ENCODE data around the gene DRD4. TPM values are rescaled to one million over a fixed set of nuclear protein-coding genes. Genes with fewer than 3 reads are reported as not detected.

DRD4 gene
- total RNA-seq, 1 donor from 2014 or later = 0.63 TPM

DNA sequence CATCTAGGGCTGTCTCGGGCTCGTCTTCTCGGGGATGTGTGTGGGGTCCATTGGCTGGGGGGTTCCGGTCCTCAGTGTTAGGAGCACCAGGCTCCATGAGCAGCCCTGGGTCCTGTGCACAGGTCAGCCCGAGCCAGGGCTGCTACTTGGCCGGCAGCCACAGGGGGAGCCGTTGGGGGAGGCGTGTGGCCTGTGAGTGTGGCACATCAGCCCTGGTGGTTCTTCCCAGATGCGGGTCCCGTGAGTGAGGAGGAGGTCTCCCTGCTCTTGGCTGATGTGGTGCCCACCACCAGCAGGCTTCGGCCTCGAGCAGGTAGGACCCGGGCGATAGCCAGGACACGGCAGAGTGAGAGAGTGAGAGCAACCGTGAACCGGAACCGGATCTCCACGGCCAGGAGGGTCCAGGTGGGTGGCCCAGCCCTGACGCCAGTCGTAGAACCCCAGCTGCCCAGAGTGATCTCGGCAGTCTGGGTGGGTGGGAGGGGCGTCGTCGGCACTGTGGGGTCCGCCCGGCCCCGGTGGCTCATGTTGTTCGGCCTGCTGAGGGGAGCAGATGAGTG lies 39.8 kb upstream of the DRD4 start:
- H3K36me3 Mint-ChIP-seq (ENCODE audit: low read depth) = peaks cover 9% of the 10 kb centered on the region
- no peaks in the 10 kb centered on the region for H3K4me1 Mint-ChIP-seq
- no peaks in the 10 kb centered on the region for H3K9me3 Mint-ChIP-seq
- H3K27ac Mint-ChIP-seq (ENCODE audit: unreplicated experiment) = no peak overlapping the region
- DNase-seq (ENCODE audit: low read depth, low spot score) = no peak
- H3K4me3 Mint-ChIP-seq = no peak overlapping the region
- TF ChIP-seq, protein P1, sequence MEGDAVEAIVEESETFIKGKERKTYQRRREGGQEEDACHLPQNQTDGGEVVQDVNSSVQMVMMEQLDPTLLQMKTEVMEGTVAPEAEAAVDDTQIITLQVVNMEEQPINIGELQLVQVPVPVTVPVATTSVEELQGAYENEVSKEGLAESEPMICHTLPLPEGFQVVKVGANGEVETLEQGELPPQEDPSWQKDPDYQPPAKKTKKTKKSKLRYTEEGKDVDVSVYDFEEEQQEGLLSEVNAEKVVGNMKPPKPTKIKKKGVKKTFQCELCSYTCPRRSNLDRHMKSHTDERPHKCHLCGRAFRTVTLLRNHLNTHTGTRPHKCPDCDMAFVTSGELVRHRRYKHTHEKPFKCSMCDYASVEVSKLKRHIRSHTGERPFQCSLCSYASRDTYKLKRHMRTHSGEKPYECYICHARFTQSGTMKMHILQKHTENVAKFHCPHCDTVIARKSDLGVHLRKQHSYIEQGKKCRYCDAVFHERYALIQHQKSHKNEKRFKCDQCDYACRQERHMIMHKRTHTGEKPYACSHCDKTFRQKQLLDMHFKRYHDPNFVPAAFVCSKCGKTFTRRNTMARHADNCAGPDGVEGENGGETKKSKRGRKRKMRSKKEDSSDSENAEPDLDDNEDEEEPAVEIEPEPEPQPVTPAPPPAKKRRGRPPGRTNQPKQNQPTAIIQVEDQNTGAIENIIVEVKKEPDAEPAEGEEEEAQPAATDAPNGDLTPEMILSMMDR (conservative IDR thresholded peaks at IDR 0.05) = peak; percentile 39
- H3K27me3 Mint-ChIP-seq (ENCODE audit: low read depth) = no peaks in the 10 kb centered on the region

DNA sequence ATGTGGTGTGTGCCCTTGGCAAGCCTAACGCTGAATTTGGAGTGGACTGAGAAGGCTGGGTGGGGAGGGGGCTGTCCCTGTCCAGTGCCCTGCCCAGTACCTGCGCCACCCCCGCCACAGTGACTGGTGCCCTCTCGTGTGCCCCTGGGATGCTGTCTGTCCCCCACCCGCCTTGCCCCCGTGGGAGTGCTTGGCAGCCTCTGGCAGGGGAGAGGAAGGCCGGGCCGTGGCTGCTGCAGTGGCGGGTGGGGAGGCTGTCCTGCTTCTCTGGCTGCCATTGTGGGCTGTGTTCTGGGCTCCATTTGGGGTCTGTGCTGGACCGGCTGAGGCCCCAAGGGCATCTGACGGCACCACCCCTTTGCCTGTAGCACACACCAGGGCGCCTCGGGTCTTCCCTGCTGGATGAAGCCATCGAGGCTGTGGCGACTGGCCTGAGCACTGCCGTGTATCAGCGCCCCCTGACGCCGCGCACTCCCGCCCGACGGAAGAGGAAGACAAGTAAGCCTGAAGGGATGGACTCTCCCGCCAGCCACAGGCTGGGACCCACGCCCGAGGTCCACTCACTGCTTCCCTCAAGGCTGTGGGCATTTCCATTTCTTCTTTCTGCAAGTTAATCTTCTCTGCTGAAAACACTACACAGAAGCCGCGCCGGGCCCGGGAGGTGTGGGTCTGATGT lies 38.9 kb upstream of the DRD4 start:
- no peak for DNase-seq (ENCODE audit: low read depth, low spot score)
- no peaks in the 10 kb centered on the region for H3K4me1 Mint-ChIP-seq
- TF ChIP-seq, protein P1 (conservative IDR thresholded peaks at IDR 0.05) = no peak
- H3K27ac Mint-ChIP-seq (ENCODE audit: unreplicated experiment) = no peak overlapping the region
- H3K9me3 Mint-ChIP-seq = no peaks in the 10 kb centered on the region
- no peaks in the 10 kb centered on the region for H3K27me3 Mint-ChIP-seq (ENCODE audit: low read depth)
- H3K4me3 Mint-ChIP-seq = no peak overlapping the region
- H3K36me3 Mint-ChIP-seq (ENCODE audit: low read depth) = peaks cover 7% of the 10 kb centered on the region

DNA sequence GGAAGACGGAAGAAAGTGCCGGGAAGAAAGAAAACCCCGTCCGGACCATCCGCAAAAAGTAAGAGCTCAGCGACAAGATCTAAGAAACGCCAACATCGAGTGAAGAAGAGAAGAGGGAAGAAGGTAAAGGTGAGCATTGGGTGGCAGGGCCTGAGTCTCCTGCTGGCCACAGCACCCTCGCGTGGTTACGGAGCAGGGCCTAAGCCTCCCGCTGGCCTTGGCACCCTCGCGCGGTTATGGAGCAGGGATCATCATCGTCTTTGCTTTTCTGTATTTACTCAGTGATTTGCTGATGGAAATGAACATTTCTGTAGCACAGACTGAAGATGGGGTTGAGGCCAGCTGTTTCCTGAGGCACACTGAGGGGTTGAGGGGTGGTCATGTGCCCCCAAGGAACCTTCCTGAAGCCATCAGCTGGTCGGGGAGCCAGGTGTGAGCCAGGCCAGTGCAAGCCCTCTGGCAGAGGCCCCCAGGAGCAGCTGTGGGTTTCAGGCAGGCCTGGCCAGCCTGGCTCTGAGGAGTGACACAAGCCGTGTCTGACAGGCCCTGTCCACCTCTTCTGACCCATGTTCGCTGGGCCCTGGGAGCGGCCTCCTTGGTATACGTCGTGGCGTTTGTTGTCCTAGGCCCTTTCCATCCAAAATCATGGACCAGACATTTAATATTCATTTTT lies 35.4 kb upstream of the DRD4 start:
- H3K27me3 Mint-ChIP-seq (ENCODE audit: low read depth) = no peaks in the 10 kb centered on the region
- no peak for DNase-seq (ENCODE audit: low read depth, low spot score)
- H3K27ac Mint-ChIP-seq (ENCODE audit: unreplicated experiment) = no peak overlapping the region
- no peak overlapping the region for H3K4me3 Mint-ChIP-seq
- H3K9me3 Mint-ChIP-seq = no peaks in the 10 kb centered on the region
- H3K4me1 Mint-ChIP-seq = no peaks in the 10 kb centered on the region
- TF ChIP-seq, protein P1 (conservative IDR thresholded peaks at IDR 0.05) = no peak
- H3K36me3 Mint-ChIP-seq (ENCODE audit: low read depth) = peaks cover 10% of the 10 kb centered on the region

DNA sequence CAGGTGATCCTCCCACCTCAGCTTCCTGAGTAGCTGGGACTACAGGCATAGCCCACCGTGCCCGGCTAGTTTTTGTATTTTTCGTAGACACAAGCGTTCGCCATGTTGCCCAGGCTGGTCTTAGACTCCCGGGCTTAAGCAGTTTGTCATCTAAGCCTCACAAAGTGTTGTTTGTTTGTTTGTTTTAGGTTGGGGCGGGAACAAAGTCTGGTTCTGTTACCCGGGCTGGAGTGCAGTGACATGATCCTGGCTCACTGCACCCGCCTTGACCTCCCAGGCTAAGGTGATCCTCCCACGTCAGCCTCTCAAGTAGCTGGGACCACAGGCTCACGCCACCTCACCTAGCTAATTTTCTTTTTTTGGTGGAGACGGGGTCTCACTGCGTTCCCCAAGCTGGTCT lies 33.9 kb upstream of the DRD4 start:
- no peak for DNase-seq (ENCODE audit: low read depth, low spot score)
- TF ChIP-seq, protein P1 (conservative IDR thresholded peaks at IDR 0.05) = no peak
- no peaks in the 10 kb centered on the region for H3K4me1 Mint-ChIP-seq
- H3K36me3 Mint-ChIP-seq (ENCODE audit: low read depth) = peaks cover 8% of the 10 kb centered on the region
- H3K27ac Mint-ChIP-seq (ENCODE audit: unreplicated experiment) = no peak overlapping the region
- no peaks in the 10 kb centered on the region for H3K27me3 Mint-ChIP-seq (ENCODE audit: low read depth)
- H3K4me3 Mint-ChIP-seq = no peak overlapping the region
- no peaks in the 10 kb centered on the region for H3K9me3 Mint-ChIP-seq

DNA sequence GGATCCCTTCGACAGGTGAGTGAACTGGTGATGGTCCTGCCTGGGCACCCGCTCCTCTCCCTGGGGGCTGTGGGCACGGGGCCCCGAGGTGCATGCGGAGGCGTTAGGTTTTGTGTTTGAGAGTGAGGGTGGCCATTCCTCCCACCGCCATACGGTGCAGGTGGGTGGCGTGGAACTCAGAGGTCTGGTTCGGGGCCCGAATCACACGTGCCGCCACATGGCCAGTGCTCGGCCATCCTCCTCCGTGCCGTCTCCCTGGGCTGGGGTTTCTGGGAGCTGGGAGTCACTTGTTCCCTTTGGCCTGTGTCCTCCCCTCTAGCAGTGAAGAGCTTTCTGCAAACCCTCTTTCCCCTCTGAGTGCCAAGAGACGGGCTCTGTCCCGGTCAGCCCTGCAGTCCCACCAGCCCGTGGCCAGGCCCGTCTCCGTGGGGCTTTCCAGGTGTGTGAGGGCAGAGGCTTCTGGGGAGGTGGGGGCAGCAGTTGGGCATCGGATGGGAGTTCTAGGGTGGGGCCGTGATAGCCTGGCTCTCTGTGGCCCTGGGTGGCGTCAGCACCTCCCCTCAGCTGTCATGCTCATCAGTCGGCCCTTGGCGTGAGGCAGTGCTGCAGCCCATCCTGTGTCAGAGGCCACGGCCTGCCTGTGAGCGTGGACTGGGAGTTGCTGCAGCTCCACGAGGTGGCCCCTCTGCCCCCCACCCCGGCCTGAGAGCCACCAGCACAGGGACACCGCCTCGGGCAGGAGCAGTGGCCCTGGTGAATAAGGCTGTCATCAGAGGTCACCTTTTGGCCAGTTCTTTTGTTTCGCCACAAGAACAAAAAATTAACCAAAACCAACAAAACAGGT lies 31.6 kb upstream of the DRD4 start:
- H3K4me3 Mint-ChIP-seq = no peak overlapping the region
- H3K4me1 Mint-ChIP-seq = no peaks in the 10 kb centered on the region
- H3K27me3 Mint-ChIP-seq (ENCODE audit: low read depth) = no peaks in the 10 kb centered on the region
- no peaks in the 10 kb centered on the region for H3K9me3 Mint-ChIP-seq
- no peak overlapping the region for H3K27ac Mint-ChIP-seq (ENCODE audit: unreplicated experiment)
- DNase-seq (ENCODE audit: low read depth, low spot score) = no peak
- TF ChIP-seq, protein P1 (conservative IDR thresholded peaks at IDR 0.05) = no peak
- H3K36me3 Mint-ChIP-seq (ENCODE audit: low read depth) = peaks cover 8% of the 10 kb centered on the region
